Liver (tissue), 2 donors: Measurements from ENCODE around the gene MYO1C.

Source experiments
- CTCF ChIP-seq: fragments of 150-350 bp; IDR thresholded peaks from 2 replicates; pipeline ENCODE4 v1.5.1; 2017; ENCODE audit warnings: improper control_type of control experiment, low read depth, low read length; ENCODE audit not compliant: missing input control
- REST ChIP-seq: IDR thresholded peaks from 2 replicates; pipeline ENCODE4 v1.6.1; 2016; ENCODE audit warnings: antibody characterized with exemption, mild to moderate bottlenecking
- donor health status: healthy.

- TF ChIP-seq CTCF (no peak), REST (no peak)
These were observed 18.8 kb upstream of the MYO1C start for GRCh38 chr17:1511290-1511689.
